GM19467 (cell line): ENCODE measurements around the gene MPIG6B.

Experiments
- ATAC-seq: cut with Tn5 transposase; IDR thresholded peaks from one replicate; pipeline ENCODE4 v1.9.1; 2021; ENCODE audit warnings: mild to moderate bottlenecking, moderate library complexity; ENCODE audit not compliant: unreplicated experiment

The MPIG6B gene

GRCh38 chr6:31736768-31737314 lies 13.7 kb downstream of the MPIG6B start:
- no peak for ATAC-seq

GRCh38 chr6:31737315-31737990 lies 14.3 kb downstream of the MPIG6B start:
- no peak for ATAC-seq

DNA sequence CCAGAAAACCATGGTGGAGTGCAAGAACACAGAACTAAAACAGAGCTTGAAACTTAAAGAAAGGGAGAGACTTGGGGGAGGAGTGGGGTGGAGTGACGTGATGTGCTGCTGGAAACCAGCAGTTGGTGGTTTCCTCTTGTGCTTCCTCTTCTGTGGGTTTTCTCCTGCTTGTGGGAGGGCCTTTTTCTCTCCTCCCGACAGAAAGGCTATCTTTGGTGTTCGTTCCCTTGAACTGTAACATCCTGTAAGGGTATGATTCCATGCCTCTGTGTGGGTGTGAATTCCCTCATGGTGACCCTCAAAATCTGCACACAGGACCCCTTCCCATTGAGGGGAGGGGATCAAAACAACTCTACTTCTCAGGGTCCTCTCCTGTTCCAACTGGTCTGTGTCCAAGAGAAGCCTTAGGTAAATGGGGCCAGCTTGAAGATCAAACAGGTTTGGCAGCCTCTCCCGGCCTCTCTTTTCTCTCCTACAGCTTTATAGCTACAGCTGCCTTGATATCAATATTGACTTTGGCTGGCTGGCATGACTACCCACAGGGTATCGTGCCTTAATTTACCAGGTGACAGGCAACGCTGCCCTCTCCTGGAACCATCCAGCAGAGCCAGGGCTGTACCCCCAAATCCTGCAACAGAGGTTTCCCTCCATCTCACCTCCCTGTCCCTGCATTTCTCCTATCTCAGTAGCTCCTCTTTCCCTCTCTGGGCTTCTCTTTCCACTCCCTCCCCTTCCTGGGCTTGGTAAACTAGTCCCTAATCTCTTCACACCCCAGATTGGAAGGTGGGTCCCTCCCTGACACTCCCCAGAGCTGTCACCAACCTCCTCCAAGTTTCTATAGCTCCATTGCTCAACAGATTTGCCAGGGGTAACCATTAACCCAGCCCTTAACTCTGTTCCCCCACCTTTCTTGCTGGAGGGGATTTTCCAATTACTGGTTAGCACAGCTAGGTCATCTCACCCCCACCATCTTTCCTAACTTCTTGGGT lies 15.1 kb downstream of the MPIG6B start:
- ATAC-seq, result no peak

DNA sequence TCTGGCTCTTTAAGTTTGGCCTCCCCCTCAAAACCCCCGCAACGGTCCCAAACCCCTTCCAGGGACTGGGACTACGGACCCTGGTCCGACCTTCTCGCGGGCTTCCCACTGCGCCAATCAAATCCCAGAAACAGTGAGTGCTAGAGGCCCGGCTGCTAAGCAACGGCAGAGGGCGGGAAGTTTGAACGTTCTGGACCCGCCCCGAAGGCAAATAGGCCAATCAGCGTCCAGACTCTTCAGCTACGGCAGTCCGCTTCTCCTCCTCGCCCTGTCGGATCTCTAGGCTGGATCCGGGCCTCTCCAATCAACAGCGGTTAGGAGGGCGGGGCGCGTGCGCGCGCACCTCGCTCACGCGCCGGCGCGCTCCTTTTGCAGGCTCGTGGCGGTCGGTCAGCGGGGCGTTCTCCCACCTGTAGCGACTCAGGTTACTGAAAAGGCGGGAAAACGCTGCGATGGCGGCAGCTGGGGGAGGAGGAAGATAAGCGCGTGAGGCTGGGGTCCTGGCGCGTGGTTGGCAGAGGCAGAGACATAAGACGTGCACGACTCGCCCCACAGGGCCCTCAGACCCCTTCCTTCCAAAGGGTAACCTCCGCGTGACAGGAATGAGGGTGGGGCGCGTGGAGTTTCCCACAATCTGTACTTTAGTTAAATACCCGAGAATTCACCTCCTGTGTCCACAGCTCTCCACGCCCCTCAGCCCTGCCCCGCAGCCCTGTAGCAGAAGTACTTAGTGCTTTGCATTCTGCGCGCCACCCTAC lies 16.6 kb downstream of the MPIG6B start, which contains the start of gene MSH5:
MSH5 (plus strand) TSS at position 367 of the 758 bp plus-strand sequence. CDS start 462 bp downstream, outside the sequence.
- peak; percentile 61 for ATAC-seq

GRCh38 chr6:31740397-31741223 lies 17.4 kb downstream of the MPIG6B start:
- no peak for ATAC-seq

- ATAC-seq, result no peak
These were observed 18.6 kb downstream of the MPIG6B start for GRCh38 chr6:31741815-31742214.

GRCh38 chr6:31742894-31743293 lies 19.7 kb downstream of the MPIG6B start:
- no peak for ATAC-seq

DNA sequence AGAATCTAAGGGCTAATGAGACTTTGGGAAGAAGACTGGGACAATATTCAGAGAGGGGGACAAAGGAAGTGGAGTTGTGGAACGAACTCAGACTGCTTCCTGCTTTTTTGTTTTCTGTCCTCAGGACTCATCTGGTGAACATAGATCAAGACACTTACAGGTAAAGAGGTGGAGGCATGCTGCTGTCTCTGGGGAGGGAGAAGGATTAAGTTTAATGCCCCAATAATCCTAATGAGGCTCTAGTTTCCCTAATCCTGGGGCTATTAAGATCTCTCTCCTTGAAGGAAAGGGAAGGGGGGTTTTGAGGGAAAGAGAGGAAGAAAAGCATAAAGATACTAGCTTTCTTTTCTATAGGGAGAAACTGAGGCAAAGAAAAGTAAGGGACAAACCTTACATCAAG lies 21.2 kb downstream of the MPIG6B start:
- no peak for ATAC-seq

- ATAC-seq, result no peak
These were observed 26.3 kb downstream of the MPIG6B start for GRCh38 chr6:31749301-31750036.

DNA sequence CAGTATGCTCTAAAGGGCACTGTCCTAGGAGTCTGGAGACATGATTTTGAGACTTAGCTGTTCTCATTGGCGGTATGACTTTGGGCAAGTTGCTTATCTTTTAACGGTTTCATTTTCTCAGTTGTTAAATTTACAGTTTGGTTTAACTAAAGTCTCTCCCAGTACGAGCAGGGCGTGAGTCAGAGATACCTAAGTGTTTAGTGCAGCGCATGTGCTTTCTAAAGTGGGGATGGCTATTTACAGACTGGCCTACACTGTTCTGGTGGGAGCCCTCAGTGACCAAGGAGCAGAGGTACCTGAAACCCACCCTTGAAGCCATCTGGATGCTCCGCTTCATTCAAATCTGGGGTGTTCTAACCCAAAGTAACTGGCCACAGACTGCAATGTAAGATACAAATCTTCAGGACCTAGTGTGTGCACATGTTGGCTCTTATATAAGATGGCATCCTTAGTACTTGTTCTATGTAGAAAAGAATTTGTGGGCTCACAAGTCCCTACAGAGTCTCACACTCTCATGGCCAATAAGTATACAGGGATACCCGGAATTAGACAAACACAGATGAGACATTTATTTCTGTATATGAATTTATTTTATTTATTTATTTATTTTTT lies 27.3 kb downstream of the MPIG6B start:
- ATAC-seq, result no peak

DNA sequence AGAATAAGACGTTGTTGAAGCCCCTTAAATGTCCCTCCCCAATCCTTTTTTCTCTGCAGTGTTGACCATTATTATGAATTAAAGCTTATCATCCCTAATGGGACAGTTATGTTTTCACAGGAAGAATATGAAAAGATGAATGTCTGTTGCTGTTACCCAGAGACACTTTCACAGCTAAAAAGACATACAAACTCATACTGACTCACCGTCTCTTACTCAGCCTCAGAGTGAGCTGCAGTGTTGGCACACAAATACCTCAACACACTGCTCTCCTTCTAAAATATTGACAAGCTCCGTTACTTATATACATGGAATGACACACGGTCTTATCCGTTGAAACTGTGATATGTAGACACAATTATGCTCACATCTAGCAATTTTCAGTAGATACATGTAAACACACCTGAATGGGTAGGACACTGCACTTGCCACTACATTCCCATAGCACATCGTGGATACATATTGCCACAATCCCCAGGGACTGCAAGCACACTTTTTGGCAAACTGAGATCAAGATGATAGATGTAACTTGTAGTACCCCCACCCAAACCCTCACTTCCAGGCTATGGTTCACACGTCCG lies 29.7 kb downstream of the MPIG6B start:
- ATAC-seq, result no peak

GRCh38 chr6:31758281-31758680 lies 35.1 kb downstream of the MPIG6B start:
- no peak for ATAC-seq

DNA sequence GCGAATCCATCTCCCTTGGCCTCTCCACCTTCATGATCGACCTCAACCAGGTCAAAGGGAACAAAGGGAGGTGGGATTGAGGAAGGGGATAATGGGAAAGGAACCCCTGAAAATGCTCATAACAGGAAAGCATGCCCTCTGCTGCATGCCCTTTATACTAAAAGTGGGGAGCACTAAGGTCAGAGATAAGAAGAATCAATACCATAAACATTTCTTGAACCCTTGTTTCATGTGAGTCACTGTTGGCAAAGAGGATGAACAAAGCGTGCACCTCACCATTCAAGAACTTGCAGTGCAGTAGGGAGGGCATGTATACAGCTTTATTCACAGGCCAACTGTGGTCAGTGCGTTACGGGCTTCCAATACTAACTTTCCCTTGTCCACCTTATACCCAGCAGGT lies 37.6 kb downstream of the MPIG6B start:
- ATAC-seq, result no peak

- no peak for ATAC-seq
These were observed 38.2 kb downstream of the MPIG6B start for GRCh38 chr6:31761343-31761742.

GRCh38 chr6:31762356-31762755 lies 39.2 kb downstream of the MPIG6B start, which contains the start of gene SAPCD1:
Gene SAPCD1 (plus strand): TSS chr6:31762656. CDS start chr6:31763055, 399 bp downstream.
- no peak for ATAC-seq

DNA sequence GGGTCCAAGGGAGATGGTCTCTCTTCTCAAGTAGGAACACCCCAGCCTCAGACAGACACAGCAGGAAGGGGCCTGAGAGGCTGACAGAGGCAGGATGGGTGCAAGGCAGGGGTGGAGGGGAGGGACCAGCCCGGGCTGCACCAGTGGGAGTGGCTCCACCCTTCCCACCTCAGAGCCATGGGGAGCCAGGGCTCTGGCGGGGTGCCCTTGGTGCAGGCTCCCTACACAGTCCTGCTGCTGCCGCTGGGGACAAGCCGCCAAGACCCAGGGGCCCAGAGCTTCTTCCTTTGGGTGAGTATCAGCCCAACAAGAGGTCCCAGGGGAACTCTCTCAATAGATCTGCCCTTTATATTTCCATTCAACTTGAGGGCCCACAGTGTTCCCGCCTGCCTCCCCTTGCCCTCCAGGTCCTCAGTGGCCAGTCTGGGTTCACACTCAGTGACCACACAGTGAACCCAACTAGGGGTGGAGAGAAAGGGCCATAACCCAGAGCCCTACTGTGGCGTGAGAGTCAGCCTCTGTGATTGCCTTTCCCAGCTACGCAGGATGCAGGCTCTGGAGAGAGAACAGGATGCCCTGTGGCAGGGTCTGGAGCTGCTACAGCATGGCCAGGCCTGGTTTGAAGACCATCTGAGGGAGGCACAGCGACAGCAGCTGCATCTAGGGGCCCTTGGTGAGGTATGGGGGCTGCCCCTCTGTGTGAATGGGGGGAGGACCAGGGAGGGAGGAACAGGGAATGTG lies 39.9 kb downstream of the MPIG6B start:
- ATAC-seq, result no peak

GRCh38 chr6:31763619-31763940 lies 40.4 kb downstream of the MPIG6B start:
- no peak for ATAC-seq

DNA sequence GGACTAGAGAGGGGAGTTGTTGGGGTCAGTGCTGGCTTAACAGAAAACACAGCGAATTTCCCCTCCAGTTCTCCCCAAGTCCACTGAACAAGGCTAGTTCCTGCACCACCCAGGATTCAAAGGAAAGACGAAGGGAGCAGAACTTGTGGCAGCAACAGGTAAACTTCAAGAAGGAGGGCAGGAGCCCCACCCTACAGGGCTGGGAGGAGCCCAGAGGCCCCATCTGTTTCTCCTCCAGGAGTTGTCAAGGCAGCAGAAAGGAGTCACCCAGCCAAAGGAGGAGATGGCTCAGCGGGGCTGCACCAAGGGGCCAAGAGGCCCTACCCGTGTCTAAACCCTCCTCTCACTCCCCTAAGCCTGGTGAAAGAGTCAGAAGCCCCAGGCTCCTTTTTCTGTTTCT lies 41.0 kb downstream of the MPIG6B start:
- ATAC-seq, result no peak
